Tibial nerve (tissue), 4 donors: ENCODE data around the gene SMCR8. TPM values are rescaled to one million over a fixed set of nuclear protein-coding genes. Genes with fewer than 3 reads are reported as not detected.

ENCODE experiments used
- DNase-seq, 2 donors: peaks; one replicate each; pipeline ENCODE4 v3.0.0-alpha.2; 2019; ENCODE audit warnings: low spot score in 2 of 2
- H3K27ac ChIP-seq, 4 donors: fragments of 200-600 bp; sonication (generic) in 3 of 4; one replicate each; pipeline ENCODE4 v1.5.1; 2017 to 2019; ENCODE audit warnings: mild to moderate bottlenecking in 1 of 4
- H3K27me3 ChIP-seq, 2 donors: fragments of 200-600 bp; sonication (generic) in 1 of 2; one replicate each; pipeline versions ENCODE4 v1.5.1 to v1.6.0; 2017 to 2019
- H3K36me3 ChIP-seq, 3 donors: fragments of 200-600 bp; sonication (generic); one replicate each; pipeline ENCODE4 v1.5.1; 2018 to 2019
- H3K4me1 ChIP-seq, 4 donors: fragments of 200-600 bp; sonication (generic) in 3 of 4; one replicate each; pipeline ENCODE4 v1.5.1; 2017 to 2019
- H3K4me3 ChIP-seq, 4 donors: fragments of 200-600 bp; sonication (generic) in 3 of 4; one replicate each; pipeline ENCODE4 v1.5.1; 2017 to 2019; ENCODE audit warnings: mild to moderate bottlenecking in 1 of 4, moderate library complexity in 1 of 4
- H3K9me3 ChIP-seq, 4 donors: fragments of 200-600 bp; sonication (generic) in 3 of 4; one replicate each; pipeline ENCODE4 v1.5.1; 2017 to 2019
- EP300 ChIP-seq, 2 donors: sonication (generic); formaldehyde crosslinking; IDR thresholded peaks; one replicate each; pipeline ENCODE4 v1.6.1; 2017; ENCODE audit warnings: antibody characterized with exemption in 2 of 2, mild to moderate bottlenecking in 1 of 2
- POLR2A ChIP-seq, 2 donors: fragments of 450-650 bp; IDR thresholded peaks; one replicate each; pipeline ENCODE4 v1.6.1; 2017; ENCODE audit warnings: antibody characterized with exemption in 2 of 2, mild to moderate bottlenecking in 2 of 2, moderate library complexity in 2 of 2
- WGBS, 2 donors: methylation state at CpG; one replicate each; pipeline ENCODE4 v1.1.5; 2018; 5-methylcytosine and 5-hydroxymethylcytosine counted together
- total RNA-seq, 4 donors: library from RNA; depleted of rRNA; stranded (reverse); fragments of >200 nt; gene quantifications; one replicate each; pipeline ENCODE4 v1.1.0, GENCODE V29; 2016
- TF ChIP-seq, protein P1 (sequence below), 5 experiments: fragments of 200-600 bp in 3 of 5; fragments of 450-650 bp in 2 of 5; sonication (generic) in 3 of 5; IDR thresholded peaks; one replicate each; pipeline ENCODE4 v1.5.1; 2016 to 2019; ENCODE audit warnings: antibody characterized with exemption in 5 of 5, mild to moderate bottlenecking in 3 of 5, moderate library complexity in 2 of 5

The SMCR8 gene
- total RNA-seq, 4 donors from 2014 or later, result 11.4 to 13.5 (median 12.7) TPM

DNA sequence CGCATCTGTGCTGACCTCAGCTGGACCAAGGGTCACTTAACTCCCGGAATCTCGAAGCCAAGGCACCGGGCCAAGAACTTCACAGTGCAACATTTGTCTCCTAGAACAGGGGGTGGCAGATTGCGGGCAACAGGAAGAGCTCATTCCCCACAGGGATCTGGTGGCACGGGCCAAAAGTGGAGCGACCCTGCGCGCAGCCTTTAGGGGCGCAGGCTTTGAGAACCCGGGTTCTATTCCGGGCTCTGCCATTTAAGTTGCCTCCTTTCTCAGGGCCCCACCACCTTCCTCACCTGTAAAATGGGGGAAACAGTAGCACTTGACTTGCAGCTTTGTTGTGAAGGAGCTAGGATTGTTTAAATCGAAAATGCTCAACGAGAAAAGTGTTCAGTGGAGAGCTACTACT, 47.6 kb downstream of the SMCR8 start:
- peak; percentile 63 to 79 for DNase-seq

DNA sequence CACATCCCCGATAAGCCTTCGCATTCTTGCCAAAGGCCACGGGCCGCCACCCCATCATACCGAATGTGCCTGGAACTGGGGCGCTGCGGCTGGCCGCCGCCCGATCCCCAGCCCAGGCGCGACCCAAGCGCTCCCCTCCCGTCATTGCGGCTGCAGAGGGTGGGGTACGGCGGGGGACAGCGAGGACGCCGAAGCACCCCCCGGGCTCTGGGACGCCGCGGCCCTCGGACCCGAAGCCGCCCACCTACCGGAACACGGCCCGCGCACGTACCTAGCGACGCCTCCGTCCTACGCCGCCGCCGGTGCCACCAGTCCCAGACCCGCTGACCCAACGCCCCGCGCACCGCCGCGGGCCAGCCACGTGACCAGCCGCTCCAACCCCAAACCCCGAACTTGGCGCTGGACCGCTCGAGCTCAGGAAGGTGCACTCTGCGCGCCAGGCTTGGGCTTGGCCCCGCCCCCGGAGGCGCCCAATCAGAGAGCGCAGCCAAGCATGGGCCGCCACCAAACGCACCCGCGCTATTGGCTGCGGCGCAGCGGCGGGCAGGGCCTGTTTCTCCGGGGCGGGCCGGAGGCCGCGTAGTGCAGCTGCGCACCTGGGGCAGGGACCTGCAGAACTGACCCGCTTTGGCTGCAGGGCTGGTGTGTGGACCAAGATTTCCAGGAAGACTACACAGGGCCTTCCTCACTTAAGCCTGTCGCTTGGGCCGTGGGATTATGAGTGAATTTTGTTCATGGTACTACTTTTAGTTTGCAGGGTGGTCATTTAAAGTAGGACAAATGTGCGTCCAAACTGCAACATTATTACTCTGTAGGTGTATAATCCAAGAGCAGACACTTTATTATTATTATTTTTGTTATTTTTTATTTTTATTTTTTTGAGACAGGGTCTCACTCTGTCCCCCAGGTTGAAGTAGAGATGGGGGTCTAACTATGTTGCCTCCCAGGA, 48.3 kb downstream of the SMCR8 start, which contains the start of gene SHMT1:
Gene SHMT1, minus strand, starts transcription at position 450 of the 949 bp plus-strand sequence. CDS start 7,569 bp downstream, outside the sequence.
- Histone ChIP-seq H3K36me3 (peaks cover 0 to 23% (median 0%) of the 10 kb centered on the region in 3 donors), H3K27ac (peak within 1 kb of the TSS; percentile 73 to 98 (median 88)), H3K4me3 (peak within 1 kb of the TSS; percentile 68 to 97 (median 84)), H3K9me3 (no peaks in the 10 kb centered on the region), H3K4me1 (peaks cover 0 to 26% (median 0%) of the 10 kb centered on the region in 4 donors), H3K27me3 (no peaks in the 10 kb centered on the region)
- peak; percentile 91 to 93 for DNase-seq
- TF ChIP-seq POLR2A (IDR thresholded peaks at IDR 0.05) (peak; percentile 63 to 70), EP300 (IDR thresholded peaks at IDR 0.05) (peak; percentile 48 to 89)
- TF ChIP-seq, protein P1, sequence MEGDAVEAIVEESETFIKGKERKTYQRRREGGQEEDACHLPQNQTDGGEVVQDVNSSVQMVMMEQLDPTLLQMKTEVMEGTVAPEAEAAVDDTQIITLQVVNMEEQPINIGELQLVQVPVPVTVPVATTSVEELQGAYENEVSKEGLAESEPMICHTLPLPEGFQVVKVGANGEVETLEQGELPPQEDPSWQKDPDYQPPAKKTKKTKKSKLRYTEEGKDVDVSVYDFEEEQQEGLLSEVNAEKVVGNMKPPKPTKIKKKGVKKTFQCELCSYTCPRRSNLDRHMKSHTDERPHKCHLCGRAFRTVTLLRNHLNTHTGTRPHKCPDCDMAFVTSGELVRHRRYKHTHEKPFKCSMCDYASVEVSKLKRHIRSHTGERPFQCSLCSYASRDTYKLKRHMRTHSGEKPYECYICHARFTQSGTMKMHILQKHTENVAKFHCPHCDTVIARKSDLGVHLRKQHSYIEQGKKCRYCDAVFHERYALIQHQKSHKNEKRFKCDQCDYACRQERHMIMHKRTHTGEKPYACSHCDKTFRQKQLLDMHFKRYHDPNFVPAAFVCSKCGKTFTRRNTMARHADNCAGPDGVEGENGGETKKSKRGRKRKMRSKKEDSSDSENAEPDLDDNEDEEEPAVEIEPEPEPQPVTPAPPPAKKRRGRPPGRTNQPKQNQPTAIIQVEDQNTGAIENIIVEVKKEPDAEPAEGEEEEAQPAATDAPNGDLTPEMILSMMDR (IDR thresholded peaks at IDR 0.05), result peak in 2 of 5 experiments; percentile 26
- 0 to 1% methylated on average over 16 to 41 of the region's 76 CpGs for WGBS, 2 donors

More for the DNA sequence above, 47.6 kb downstream of the SMCR8 start:
- H3K36me3 ChIP-seq, result peaks cover 0 to 27% (median 0%) of the 10 kb centered on the region in 3 donors
- H3K27ac ChIP-seq, result peak overlapping the region; percentile 73 to 98 (median 88)
- peak overlapping the region; percentile 68 to 97 (median 84) for H3K4me3 ChIP-seq
- WGBS, 2 donors, result 0 to 3% methylated on average over 11 to 14 of the region's 14 CpGs
- H3K27me3 ChIP-seq, result no peaks in the 10 kb centered on the region
- TF ChIP-seq POLR2A (IDR thresholded peaks at IDR 0.05) (no peak), EP300 (IDR thresholded peaks at IDR 0.05) (peak in 1 of 2 donors; percentile 48)
- H3K4me1 ChIP-seq, result peaks cover 0 to 29% (median 0%) of the 10 kb centered on the region in 4 donors
- H3K9me3 ChIP-seq, result no peaks in the 10 kb centered on the region

DNA sequence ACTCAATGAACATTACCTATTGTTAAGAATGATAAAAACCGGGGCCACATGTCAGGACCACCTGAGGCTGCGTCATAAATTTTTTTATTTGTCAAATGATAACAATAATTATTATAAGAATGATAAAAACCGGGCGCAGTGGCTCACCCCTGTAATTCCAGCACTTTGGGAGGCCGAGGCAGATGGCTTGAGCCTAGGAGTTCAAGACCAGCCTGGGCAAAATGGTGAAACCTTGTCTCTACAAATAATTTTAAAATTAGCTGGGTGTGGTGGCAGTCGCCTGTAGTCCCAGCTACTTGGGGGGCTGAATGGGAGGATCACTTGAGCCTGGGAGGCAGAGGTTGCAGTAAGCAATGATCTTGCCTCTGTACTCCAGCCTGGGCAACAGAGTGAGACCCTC, 49.1 kb downstream of the SMCR8 start:
- WGBS, 2 donors, result 89 to 90% methylated on average over 6 of the region's 6 CpGs
- Histone ChIP-seq H3K4me1 (peaks cover 0 to 23% (median 0%) of the 10 kb centered on the region in 4 donors), H3K27ac (peak overlapping the region in 1 of 4 donors; percentile 98), H3K9me3 (no peaks in the 10 kb centered on the region), H3K36me3 (peaks cover 0 to 15% (median 0%) of the 10 kb centered on the region in 3 donors), H3K4me3 (peak overlapping the region in 2 of 4 donors; percentile 68 to 88), H3K27me3 (peaks cover 0 to 1% of the 10 kb centered on the region in 2 donors)
- no peak for DNase-seq
- no peak for TF ChIP-seq EP300 (IDR thresholded peaks at IDR 0.05)
- no peak for TF ChIP-seq POLR2A (IDR thresholded peaks at IDR 0.05)
- TF ChIP-seq, protein P1 (IDR thresholded peaks at IDR 0.05), result no peak

DNA sequence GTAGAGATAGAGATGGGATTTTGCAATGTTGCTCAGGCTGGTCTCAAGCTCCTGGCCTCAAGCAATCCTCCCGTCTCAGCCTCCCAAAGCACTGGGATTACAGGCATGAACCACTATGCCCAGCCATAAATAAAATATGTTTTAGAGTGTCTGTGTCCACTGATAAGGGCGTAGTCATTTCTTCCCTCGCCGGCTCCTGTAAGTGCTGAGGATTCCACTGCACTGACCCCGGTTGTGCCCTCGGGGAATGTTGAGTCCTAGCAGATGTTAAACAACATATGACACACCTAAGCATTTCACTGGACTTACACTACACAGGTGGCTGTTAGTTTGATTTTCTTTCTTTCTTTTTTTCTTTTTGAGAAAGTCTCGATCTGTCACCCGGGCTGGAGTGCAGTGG, 53.9 kb downstream of the SMCR8 start:
- DNase-seq, result no peak
- H3K4me3 ChIP-seq, result no peak overlapping the region
- 78 to 80% methylated on average over 8 of the region's 8 CpGs for WGBS, 2 donors
- no peaks in the 10 kb centered on the region for H3K9me3 ChIP-seq
- no peak overlapping the region for H3K27ac ChIP-seq
- peaks cover 0 to 1% (median 0%) of the 10 kb centered on the region in 4 donors for H3K4me1 ChIP-seq
- TF ChIP-seq EP300 (IDR thresholded peaks at IDR 0.05), result no peak
- H3K36me3 ChIP-seq, result no peaks in the 10 kb centered on the region
- H3K27me3 ChIP-seq, result peaks cover 0 to 5% of the 10 kb centered on the region in 2 donors

DNA sequence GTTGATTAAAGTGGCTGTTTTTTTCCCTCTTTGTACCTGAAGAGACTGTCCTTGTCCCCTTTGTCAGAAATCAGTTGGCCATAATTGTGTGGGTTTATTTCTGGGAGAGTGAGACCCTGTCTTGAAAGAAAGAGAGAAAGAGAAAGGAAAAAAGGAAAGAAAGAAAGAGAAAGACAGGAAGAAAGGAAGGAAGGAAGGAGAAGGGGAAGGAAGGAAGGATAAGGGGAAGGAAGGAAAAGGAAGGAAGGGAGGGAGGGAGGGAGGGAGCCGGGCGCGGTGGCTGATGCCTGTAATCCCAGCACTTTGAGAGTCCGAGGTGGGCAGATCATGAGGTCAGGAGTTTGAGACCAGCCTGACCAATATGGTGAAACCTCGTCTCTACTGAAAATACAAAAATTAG, 55.7 kb downstream of the SMCR8 start:
- DNase-seq, result no peak
- no peak overlapping the region for H3K27ac ChIP-seq
- no peak overlapping the region for H3K4me3 ChIP-seq
- H3K36me3 ChIP-seq, result no peaks in the 10 kb centered on the region
- H3K9me3 ChIP-seq, result peaks cover 0 to 7% (median 0%) of the 10 kb centered on the region in 4 donors
- no peak for TF ChIP-seq EP300 (IDR thresholded peaks at IDR 0.05)
- no peak for TF ChIP-seq POLR2A (IDR thresholded peaks at IDR 0.05)
- TF ChIP-seq, protein P1 (IDR thresholded peaks at IDR 0.05), result no peak
- WGBS, 2 donors, result 77 to 80% methylated on average over 5 of the region's 5 CpGs
- H3K27me3 ChIP-seq, result peaks cover 0 to 5% of the 10 kb centered on the region in 2 donors
- H3K4me1 ChIP-seq, result no peaks in the 10 kb centered on the region
